HT-29 (cell line): ENCODE results near the gene PTDSS2. TPM values are rescaled to one million over a fixed set of nuclear protein-coding genes. Genes with fewer than 3 reads are reported as not detected.
A peak's percentile ranks its signal among the peaks of the same experiment; 100 is the strongest.
"Not testable (repeated sequence)": the region's sequence is repeated elsewhere in the genome, so short reads cannot be mapped to it uniquely, and the experiment has no call there.

Experiments used
- DNase-seq: peaks from one replicate; pipeline ENCODE4 v3.0.0-alpha.2; 2015; ENCODE audit warnings: low spot score
- total RNA-seq: library from RNA; depleted of rRNA; stranded (reverse); fragments of >200 nt; shearing (Covaris generic); gene quantifications from 2 replicates; pipeline ENCODE4 v1.2.3, GENCODE V29; 2014

PTDSS2 gene
- total RNA-seq, 1 experiment from 2014 or later: 56.6 TPM

DNA sequence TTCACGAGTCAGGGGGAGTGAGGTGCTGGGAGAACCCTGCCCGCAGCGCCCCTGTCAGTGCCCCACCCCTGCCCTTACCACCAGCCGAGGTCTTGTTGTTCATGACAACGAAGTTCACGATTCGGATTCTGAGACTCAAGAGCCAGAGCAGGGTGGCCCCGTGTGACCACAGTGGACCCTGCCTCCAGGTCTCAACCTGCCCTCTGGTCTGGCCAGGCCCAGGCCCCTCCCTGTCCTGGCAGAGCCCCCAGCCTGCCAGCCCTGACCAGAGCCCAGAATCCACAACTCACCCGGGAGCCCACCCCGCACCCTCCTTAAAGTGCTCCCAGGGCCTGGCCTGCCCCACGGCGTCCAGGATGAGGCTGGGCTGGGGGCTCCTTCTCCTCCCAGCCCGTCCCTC is 18.2 kb upstream of the PTDSS2 start:
- DNase-seq: no peak

DNA sequence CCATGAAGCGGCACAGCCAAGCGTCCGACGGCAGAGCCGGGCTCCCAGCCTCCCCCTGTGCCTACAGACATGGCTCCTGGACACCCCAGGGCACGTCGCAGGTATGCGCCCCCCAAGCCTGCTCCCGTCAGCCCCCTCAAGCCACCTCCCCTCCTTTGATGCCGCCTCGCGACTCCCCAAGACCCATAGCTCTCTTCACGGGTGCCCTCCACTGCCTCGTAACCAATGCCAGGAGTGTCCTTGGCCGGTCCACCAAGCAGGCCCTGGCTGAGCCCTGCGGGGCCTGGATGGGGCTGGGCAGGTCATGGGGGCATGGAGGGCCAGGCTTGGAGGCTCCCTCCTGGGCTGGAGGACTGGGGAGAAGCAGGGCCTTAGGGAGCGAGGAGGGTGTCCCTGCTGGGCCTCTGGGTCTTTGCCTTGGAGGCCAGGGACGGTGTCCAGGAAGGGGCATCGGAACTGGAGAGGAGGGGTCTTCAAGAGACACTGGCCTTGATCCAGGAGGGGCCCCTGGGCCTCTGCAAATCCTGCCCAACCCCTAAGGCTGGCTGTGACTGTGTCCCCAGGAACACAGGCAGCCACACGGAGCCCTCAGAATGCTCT is 17.5 kb upstream of the PTDSS2 start:
- DNase-seq: no peak

GRCh38 chr11:433111-433510 is 17.0 kb upstream of the PTDSS2 start:
- no peak for DNase-seq

- no peak for DNase-seq
Measured at GRCh38 chr11:433641-434040, 16.4 kb upstream of the PTDSS2 start.

DNA sequence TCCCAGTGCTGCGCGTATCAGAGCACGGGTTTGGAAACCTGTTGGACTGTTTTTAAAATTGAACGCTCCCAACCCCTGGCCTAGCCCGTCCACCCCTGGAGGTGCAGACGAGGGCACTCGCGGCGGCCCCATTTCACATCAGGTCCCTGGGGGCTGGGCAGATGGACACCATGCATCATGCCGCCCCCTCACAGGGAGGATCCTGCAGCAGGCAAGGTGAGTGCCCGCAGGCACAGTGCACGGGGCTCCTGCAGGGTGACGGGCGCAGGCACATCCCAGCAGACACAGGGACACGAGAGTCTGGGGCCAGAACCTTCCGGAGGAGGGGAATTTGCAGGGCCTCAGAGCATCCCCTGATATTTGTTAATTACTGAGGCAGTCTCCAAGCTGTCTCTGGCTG is 15.6 kb upstream of the PTDSS2 start:
- no peak for DNase-seq

DNA sequence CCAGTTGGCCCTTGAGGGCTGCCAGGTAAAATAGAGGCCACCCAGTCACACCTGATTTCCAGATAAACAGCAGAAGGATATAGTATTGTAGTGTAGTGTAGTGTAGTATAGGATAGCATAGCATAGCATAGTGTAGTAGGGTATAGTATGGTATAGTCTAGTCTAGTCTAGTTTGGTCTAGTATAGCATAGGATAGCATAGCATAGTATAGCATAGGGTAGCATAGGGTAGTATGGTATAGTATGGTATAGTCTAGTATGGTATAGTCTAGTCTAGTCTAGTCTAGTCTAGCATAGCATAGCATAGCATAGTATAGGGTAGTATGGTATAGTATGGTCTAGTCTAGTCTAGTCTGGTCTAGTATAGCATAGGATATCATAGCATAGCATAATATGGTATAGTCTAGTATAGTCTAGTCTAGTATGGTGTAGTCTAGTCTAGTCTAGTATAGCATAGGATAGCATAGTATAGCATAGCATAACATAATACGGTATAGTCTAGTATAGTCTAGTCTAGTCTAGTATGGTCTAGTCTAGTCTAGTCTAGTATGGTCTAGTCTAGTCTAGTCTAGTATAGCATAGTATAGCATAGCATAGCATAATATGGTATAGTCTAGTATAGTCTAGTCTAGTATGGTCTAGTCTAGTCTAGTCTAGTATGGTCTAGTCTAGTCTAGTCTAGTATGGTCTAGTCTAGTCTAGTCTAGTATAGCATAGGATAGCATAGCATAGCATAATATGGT is 14.9 kb upstream of the PTDSS2 start:
- not testable (repeated sequence) for DNase-seq

GRCh38 chr11:437228-437870 is 12.7 kb upstream of the PTDSS2 start:
- DNase-seq: no peak

DNA sequence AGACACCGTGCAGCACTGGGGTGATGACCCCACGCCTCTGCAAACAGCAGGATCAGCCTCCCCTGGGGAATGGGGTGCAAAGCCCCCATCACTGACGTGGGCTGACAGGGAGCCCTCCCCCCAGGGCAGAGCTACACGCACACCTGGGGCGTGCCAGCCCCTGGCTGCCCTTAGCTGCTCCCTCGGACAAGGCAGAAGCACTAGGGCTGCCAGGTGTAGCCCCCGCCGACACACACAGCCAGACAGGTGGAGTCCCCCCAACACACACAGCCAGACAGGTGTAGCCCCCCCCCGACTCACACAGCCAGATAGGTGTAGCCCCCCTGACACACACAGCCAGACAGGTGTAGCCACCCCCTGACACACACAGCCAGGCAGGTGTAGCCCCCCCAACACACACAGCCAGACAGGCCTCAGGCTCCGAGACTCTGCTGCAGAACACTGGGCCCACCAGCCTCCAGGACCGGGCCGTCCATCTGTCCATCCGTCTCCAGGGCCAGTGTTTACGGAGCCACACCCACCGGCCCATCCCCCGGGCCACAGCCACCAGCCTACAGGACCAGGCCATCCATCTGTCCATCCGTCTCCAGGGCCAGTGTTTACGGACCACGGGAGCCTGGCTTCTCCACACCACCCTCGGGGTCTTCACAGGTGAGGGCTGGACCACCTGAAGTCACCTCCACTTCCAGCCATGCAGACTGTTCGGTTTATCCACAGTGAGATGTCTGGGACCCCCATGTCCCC is 11.8 kb upstream of the PTDSS2 start:
- no peak for DNase-seq

- DNase-seq: no peak
Measured at GRCh38 chr11:439315-440064, 10.6 kb upstream of the PTDSS2 start.

DNA sequence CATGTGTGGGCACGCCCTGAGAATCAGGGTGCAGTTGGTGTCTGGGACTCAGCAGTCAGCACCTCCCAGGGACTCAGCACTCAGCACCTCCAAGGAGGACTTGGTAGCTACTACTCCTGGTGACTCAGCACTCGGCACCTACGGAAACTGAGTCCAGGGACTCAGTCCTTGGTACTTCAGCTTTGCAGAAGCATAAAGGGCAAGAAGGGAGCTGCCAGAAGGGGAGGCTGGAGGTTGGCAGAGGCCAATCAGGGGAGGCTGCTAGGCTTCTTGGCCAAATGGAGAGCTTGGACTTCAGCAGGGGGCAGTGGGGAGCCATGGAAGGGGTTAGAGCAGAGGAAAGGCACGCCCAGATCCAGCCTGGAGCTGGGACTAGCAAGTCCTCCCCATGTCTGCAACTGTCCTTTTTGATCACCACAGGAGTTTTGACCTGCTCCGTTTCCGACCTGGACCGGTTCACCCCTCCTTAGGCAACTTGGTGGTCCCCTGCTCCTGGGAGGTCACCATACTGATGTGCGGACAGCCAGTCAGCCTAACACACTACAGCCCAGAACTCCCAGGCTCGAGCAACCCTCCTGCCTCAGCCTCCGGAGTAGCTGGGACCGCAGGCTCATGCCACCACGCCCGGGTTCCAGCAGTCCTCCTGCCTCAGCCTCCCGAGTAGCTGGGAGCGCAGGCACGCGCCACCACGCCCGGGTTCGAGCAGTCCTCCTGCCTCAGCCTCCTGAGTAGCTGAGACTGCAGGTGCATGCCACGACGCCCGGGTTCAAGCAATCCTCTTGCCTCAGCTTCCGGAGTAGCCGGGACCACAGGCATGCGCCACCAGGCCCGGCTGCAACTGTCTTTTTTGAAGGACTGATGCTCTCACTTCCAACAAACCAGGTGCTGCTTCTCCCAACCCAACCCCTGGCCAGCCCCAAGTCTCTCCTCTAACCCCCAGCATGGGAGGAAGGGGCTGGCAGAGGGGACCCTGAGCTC is 9.7 kb upstream of the PTDSS2 start:
- DNase-seq: no peak

GRCh38 chr11:441043-441417 is 9.0 kb upstream of the PTDSS2 start:
- DNase-seq: peak; percentile 25

DNA sequence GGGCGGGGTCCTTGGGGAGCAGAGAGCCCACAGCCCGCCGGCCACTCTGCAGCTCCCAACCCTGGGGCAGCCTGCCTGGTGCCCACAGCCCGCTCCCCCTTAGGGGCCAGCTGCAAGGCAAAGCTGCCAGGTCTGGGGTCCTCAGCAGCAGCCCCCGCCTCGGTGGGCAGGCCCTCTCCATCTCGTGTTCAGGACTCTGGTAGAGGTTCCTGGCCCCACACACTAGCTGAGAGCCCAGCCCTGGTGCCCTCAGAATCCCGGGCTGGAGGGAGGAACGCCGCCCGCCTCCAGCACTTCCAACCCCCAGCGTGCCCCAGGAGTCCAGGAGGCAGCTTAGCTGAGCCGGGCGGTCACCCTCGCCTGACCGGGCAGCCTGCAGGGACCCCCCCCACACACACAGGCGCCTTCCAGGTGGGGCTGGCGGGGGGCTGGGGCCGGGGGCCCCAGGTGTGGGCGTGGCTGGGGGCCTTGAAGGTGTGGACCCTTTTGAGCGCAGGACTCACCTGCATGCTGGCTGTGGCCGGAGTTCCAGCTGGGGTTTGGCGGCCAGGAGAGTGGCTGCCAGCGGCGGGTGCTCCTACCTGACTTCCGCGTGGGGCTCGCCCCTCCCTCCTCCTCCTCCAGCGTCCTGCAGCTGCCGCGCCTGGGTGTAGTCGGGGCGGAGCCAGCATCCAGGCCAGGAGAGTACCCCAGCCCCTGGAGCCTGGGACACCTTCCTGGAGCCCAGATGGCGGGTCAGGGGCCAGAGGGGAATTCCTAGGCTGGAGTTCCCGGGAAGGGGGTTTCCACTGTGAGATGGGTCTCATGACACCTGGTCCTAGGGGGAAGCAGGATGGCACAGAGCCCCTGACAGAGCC is 8.4 kb upstream of the PTDSS2 start, which contains the start of gene ANO9:
ANO9 (minus strand) TSS at position 594 of the 857 bp plus-strand sequence; CDS start at position 509, 85 bp downstream.
- peak; percentile 80 for DNase-seq

DNA sequence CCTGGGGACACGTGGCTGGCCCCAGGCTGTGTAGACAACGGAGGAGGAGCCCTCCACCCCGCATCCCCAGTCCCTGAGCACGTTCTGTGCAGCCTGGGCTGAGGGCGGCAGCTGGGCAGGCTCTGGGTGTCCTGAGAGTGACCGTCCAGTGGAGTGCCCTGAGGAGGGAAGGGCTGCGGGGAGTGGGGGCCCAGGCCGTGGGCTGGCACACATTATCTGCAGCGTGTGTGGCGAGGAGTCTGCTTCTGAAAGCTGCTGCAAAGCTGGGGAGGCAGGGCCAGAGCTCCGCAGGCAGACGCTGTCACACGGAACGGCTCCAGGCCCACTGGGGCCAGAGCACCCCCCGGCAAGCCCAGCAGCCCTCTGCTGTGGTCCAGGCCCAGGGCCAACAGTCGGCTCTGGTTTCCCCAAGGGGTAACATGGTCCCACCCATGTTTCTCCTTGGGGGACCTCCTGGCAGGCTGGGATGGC is 7.4 kb upstream of the PTDSS2 start:
- no peak for DNase-seq

GRCh38 chr11:443542-444199 is 6.4 kb upstream of the PTDSS2 start:
- DNase-seq: peak; percentile 29

DNA sequence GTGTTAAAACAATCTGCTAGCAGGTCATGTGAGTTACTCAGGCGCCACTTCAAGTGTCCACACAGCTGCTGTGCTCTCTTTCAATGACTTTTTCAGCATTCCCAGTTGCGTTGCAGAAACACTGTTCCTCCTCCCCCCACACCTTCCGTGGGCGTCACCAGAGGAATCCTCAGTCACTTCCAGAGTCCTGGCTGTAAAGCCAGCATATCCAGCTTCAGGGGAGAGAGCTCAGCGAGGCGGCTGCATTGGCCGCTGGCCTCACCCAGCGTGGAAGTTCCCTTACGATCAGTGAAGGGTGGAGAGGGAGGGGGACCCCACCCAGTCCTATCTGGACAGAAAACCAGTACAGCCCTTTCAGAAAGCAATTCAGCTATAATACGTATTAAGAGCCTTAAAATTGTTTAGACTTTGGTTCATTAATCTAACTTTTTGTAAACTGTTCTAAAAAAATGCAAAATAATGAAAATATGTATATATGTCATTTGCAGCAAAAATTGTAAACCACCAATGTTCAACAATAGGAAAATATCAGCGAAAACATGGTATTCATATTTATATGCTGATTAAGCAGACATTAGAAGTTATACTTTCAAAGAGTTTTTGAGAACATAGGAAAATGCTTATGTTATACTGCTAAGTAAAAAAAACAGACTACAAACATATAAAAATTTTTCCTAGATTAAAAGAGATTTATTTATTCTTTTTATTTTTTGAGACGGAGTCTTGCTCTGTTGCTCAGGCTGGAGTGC is 5.5 kb upstream of the PTDSS2 start:
- DNase-seq: peak; percentile 35

DNA sequence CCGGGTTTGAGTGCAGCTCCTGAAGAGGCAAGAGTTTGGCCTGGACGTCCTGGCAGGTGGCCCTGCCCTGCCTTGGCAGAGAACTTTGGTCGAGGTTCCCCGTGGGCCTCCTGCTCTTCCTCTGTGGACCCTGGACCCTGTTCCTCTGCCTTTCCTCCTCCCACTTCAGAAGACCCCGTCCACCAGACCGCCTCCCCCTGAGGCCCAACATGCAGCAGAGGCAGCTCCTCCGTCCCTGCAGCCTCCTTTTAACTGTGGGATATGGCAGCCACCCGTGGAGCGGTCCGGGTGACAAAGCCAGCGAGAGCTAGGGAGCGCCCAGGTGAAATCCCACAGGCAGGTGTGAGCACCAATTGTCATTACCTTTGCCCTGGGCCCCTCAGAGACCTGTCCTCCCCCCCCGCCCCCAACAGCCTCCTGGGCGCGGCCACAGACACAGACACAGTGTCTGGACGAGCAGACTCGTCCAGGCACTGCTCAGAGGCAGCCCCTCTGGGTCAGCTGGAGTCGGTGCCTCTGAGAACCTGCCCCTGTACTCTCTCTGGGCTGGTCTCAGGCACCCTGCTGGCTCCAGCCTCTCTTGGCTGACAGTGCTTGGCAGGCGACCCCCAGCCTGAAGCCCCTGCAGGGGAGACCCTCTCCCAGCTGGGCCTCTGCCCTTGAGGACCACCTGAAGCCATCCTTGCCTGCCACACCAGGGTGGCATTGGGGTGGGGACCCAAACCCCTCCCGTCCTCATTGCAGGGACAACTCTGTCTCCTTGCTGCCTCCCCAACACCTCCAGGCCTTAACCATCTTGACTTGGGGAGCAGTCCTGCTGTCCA is 4.1 kb upstream of the PTDSS2 start:
- DNase-seq: no peak

GRCh38 chr11:446891-447290 is 3.2 kb upstream of the PTDSS2 start:
- peak; percentile 31 for DNase-seq
